Measurements from ENCODE around the gene TOP1.

TOP1 gene

DNA sequence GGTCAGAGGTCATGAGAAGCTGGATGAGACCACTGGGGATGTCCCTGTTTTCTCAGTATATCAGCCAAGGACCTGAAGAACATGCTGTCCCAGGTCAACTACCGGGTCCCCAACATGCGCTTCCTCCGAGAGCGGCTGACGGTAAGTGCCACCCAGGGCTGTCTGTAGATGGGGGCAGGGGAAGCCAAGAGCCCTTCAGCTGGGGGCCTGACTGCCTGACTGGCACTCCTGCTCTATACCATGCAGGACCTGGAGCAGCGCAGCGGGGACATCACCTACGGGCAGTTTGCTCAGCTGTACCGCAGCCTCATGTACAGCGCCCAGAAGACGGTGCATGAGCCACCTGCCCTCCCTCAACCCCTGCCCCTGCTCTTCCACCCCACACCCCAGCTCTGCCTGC lies 133.8 kb downstream of the TOP1 start:
- TF ChIP-seq, protein P1, sequence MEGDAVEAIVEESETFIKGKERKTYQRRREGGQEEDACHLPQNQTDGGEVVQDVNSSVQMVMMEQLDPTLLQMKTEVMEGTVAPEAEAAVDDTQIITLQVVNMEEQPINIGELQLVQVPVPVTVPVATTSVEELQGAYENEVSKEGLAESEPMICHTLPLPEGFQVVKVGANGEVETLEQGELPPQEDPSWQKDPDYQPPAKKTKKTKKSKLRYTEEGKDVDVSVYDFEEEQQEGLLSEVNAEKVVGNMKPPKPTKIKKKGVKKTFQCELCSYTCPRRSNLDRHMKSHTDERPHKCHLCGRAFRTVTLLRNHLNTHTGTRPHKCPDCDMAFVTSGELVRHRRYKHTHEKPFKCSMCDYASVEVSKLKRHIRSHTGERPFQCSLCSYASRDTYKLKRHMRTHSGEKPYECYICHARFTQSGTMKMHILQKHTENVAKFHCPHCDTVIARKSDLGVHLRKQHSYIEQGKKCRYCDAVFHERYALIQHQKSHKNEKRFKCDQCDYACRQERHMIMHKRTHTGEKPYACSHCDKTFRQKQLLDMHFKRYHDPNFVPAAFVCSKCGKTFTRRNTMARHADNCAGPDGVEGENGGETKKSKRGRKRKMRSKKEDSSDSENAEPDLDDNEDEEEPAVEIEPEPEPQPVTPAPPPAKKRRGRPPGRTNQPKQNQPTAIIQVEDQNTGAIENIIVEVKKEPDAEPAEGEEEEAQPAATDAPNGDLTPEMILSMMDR (IDR thresholded peaks at IDR 0.05; ENCODE audit: control insufficient read depth, insufficient read depth, low read depth, low read length, missing control alignments): no peak
- H3K4me3 ChIP-seq (ENCODE audit: control insufficient read depth, low read depth, low read length): no peak overlapping the region
- no peak for DNase-seq (ENCODE audit: low read depth)

DNA sequence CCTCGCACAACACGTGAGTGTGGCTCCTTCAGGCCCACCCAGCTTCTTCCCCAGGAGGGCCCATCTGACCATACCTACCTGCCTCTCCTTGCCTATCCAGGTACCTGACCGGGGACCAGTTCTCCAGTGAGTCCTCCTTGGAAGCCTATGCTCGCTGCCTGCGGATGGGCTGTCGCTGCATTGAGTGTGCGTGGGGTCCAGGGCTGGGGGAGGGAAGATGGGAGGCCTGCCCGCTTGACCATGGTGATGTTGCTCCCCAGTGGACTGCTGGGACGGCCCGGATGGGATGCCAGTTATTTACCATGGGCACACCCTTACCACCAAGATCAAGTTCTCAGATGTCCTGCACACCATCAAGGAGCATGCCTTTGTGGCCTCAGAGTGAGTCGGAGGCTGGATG lies 135.2 kb downstream of the TOP1 start:
- TF ChIP-seq, protein P1 (IDR thresholded peaks at IDR 0.05; ENCODE audit: control insufficient read depth, insufficient read depth, low read depth, low read length, missing control alignments): no peak
- H3K4me3 ChIP-seq (ENCODE audit: control insufficient read depth, low read depth, low read length): no peak overlapping the region
- no peak for DNase-seq (ENCODE audit: low read depth)

DNA sequence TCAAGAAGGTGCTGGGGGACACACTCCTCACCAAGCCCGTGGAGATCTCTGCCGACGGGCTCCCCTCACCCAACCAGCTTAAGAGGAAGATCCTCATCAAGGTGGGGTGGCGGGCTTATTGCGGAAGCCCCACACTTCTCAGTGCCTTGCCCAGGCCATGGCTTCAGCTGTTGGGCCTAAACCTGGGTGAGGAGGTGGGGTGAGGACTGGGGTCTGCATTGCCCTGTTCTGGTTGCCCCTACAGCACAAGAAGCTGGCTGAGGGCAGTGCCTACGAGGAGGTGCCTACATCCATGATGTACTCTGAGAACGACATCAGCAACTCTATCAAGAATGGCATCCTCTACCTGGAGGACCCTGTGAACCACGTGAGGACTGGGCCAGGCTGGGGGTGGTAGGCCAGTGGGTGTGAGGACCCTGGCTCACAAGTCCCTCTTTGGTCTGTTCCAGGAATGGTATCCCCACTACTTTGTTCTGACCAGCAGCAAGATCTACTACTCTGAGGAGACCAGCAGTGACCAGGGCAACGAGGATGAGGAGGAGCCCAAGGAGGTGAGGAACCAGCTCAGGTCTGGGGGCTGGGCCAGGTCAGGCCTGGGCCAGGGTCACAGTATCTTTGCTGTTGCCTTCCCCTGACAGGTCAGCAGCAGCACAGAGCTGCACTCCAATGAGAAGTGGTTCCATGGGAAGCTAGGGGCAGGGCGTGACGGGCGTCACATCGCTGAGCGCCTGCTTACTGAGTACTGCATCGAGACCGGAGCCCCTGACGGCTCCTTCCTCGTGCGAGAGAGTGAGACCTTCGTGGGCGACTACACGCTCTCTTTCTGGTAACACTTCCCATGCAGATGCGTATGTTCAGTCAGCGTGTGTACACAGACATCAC lies 136.6 kb downstream of the TOP1 start:
- no peak overlapping the region for H3K4me3 ChIP-seq (ENCODE audit: control insufficient read depth, low read depth, low read length)
- TF ChIP-seq, protein P1 (IDR thresholded peaks at IDR 0.05; ENCODE audit: control insufficient read depth, insufficient read depth, low read depth, low read length, missing control alignments): no peak
- DNase-seq (ENCODE audit: low read depth): no peak

DNA sequence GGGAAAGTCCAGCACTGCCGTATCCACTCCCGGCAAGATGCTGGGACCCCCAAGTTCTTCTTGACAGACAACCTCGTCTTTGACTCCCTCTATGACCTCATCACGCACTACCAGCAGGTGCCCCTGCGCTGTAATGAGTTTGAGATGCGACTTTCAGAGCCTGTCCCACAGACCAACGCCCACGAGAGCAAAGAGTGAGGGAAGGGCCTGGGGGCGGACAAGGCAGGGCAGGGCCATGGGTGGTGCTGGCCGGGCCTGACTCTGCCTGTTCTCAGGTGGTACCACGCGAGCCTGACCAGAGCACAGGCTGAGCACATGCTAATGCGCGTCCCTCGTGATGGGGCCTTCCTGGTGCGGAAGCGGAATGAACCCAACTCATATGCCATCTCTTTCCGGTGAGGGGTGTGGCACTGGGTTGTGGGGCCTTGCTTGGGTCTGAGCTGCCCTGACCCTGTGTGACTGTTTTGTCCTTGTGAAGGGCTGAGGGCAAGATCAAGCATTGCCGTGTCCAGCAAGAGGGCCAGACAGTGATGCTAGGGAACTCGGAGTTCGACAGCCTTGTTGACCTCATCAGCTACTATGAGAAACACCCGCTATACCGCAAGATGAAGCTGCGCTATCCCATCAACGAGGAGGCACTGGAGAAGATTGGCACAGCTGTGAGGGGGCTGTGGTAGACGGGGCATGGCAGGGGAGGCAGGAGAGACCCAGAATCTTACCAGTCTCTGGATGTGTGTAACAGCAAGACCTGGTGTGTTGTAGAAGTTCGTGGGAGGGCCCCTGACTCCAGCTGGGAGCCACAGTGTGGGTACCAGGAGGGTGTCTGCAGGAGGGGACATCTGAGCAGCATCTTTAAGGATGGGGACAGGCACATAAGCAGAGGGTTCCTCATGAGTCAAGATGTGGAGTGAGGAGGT lies 137.8 kb downstream of the TOP1 start:
- H3K4me3 ChIP-seq (ENCODE audit: control insufficient read depth, low read depth, low read length): no peak overlapping the region
- DNase-seq (ENCODE audit: low read depth): no peak
- TF ChIP-seq, protein P1 (IDR thresholded peaks at IDR 0.05; ENCODE audit: control insufficient read depth, insufficient read depth, low read depth, low read length, missing control alignments): no peak

DNA sequence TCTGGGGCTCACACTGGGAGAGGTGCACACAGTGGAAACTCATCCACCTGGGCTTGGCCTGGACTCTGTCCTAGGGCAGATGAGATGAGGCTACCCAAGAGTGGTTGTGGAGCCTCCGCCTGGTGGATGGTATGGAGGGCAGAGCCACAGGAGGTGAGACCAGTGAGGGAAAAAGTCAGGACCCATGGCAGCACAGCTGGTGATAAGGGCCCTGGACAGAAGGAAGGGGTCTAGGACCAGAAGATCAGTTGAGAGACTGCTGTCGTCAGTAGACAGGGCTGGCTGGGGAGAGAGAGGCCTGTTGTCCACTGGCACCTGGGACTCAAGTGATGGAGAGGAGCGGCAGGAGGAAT lies 138.5 kb downstream of the TOP1 start:
- DNase-seq (ENCODE audit: low read depth): no peak
- TF ChIP-seq, protein P1 (IDR thresholded peaks at IDR 0.05; ENCODE audit: control insufficient read depth, insufficient read depth, low read depth, low read length, missing control alignments): no peak
- H3K4me3 ChIP-seq (ENCODE audit: control insufficient read depth, low read depth, low read length): no peak overlapping the region

DNA sequence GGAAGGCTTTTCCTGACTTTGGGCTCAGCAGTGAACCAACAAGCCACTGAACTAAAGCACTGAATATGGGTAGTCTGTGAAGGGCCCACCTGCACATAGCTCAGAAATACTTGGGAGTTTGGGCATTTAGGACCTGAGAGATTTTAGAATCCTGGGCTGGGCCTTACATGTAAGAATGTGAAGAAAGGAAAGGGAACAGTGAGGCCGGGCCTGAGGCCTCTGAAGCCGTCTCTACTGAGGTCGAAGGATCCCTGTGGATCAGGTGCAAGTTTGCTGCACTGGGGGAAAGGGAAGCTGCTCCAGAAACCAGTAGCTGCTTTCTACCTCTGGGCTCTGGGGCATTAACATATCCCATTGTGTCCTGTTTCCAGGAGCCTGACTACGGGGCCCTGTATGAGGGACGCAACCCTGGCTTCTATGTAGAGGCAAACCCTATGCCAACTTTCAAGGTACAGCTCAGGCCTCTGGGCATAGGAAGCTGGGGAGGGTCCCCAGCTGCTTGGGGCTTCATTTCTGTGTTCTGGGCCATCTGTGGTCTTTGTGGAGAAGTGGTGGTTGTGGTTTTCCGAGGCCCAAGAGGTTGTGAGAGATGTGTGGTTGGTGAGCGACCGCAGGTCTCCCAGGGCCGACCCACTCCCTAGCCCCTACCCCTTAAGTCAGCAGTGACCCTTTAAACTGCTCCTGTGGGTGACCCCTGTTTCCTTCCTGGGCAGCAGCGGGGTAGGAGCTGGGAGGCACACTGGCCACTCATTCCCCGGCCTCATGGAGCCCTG lies 139.0 kb downstream of the TOP1 start:
- TF ChIP-seq, protein P1 (IDR thresholded peaks at IDR 0.05; ENCODE audit: control insufficient read depth, insufficient read depth, low read depth, low read length, missing control alignments): no peak
- H3K4me3 ChIP-seq (ENCODE audit: control insufficient read depth, low read depth, low read length): no peak overlapping the region
- no peak for DNase-seq (ENCODE audit: low read depth)
